ENCODE data around the gene BRINP2.
A peak's percentile ranks its signal among the peaks of the same experiment; 100 is the strongest.

BRINP2 gene

DNA sequence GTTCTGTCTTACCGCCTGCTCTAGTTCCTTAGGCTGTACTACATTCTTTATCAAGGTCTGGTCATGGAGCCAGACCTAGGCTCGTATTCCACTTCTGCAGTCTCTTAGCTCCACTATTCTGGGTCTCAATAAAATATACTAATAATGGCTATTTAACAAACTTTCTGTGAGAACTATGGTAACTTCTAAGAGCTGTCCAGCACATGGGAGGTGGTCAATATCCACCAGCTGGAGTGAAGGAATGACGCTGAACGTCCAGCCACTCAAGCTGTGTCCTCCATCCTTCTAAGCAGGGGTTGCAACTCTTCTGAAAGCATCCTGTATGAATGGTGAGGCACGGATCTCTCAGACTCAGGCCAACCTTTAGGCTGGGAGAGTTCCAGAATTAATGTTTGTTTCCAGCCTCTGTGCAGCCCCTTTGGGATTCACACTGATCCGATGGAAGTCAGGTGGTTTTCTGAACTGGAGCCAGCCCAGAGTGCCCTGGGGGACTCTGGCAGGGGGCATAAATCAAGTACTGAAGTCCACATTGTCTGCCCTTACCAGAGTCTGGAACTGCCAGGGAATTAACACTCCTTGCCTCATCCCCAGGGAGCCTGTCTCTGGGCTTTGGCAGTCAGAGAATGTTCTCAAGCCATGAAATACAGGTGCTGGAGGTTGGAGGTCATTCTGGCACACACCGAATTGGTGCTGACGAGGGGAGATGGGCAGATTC is 57.4 kb downstream of the BRINP2 start:
- DNase-seq, result no peak

DNA sequence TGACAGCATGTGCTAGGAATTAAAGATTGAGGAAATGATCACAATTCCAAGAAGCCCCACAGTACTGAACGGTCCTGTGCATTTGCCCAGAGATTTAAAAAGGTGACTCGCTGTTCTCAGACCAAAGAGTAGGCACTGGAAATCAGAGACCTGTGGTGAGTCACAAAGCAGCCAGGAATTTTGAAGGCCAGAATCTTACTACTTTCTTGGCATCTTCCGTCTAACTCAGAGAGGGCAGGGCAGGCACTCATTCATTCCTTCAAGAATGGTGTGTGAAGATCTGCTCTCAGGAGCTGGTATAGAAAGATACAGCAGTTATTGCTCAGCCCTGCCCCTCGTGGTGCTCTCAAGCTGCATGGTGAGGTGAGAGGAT is 57.9 kb downstream of the BRINP2 start:
- no peak for DNase-seq

DNA sequence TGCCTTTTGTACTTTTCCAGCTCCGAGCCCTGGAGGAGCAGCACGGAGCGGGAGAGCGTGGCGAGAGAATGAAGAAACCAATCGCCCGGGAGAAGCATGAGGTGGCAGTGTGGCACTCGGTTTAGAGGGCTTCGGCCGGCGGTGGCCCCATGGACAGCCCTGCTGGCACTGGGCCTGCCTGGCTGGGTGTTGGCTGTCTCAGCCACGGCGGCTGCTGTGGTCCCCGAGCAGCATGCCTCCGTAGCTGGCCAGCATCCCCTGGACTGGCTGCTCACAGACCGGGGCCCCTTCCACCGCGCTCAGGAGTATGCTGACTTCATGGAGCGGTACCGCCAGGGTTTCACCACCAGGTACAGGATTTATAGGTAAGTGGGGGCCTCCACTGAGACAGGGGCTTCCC is 59.0 kb downstream of the BRINP2 start:
- no peak for DNase-seq

DNA sequence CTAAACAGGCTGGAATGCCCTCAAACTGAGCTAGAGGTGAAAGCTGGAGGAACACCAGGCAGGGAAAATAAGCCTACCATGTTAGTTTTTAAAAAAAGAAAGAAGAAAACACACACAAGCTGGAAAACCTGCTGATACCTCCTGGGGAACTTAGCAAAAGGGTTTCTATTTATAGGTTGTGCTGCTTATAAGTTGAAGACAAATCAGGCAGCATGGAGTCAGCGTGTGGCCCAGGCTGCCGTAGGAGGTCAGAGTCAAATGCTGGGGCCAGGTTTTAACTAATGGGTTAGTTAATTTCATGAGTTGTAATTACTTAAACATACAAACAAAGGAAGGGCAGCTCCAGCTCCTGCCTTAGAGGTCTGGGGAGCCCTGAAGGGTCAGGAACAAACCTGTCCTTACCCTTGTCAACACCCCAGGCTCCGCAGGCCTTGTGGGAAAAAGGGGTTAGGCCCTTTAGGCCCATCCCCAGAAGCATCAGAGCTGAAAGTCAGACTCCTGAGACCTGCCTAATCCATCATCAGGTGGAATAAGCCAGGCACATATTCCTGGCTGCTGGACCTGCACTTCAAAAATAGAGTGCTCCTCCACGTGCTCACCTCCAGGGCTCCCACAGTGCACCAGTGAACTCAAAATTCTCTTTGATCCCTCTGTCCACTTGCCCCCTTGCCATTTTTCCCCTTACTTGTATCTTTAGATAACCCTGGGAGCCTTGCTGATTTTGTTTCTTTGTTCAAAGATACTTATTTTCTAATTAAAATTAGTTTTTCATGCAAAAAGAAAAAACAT is 59.7 kb downstream of the BRINP2 start:
- no peak for DNase-seq

GRCh38 chr1:177235350-177235749 is 64.6 kb downstream of the BRINP2 start:
- no peak for DNase-seq

DNA sequence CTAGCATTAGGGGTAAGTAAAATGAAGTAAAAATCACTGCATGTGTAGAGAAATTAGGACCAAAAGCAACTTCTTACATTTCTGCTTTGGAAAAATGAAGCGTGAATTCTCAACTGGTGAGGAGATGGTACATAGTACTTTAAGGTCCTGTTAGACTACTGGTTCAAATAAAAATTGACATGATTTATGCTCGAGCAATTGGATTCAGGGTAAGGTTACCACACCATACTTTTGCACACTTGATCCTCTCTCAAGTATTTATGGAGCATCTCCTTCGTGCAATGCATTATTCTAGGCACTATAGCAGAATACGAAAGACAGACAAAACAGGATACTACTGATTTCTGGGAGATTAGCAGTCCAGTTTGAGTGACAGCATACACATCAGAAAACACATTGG is 66.2 kb downstream of the BRINP2 start:
- DNase-seq, result no peak

DNA sequence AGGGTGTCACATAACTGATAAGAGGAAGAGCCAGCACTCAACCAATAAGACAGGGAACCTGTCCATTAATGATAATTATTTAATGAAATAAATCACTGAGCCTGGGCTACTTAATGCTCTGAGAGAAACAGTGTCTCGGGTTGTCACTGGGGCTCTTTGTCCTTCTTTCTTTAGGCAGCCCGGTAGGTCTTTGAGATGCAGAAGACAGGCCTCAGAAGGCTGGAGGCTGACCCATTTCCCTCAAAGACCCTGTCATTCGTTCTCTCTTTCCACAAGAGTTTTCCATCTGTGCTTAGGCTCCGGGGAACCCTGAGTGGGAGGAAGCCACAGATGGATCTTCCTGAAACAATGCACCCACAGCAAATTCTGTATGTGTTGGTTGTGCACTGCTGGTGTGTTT is 68.2 kb downstream of the BRINP2 start:
- DNase-seq, result no peak

DNA sequence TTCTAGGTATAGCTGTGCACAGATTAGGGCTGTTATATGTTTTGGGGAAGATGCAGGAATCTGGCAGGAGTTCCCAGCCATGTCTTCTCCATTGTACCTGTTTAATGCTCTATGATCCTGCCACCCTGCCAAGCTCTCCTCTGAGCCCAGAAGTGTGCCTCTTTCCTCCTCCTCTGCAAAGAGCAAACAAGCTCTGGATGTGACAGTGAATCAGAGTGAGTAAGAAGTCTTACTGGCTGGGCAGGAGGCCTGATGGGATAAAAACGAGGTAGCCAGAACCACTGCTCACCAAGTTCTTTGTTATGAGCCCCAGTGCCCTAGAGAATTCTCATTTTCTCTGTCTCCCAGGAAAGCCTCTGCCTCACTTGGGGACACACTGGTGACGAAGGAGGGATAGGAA is 69.0 kb downstream of the BRINP2 start:
- DNase-seq, result no peak

GRCh38 chr1:177243773-177244172 is 73.0 kb downstream of the BRINP2 start:
- DNase-seq, result no peak

GRCh38 chr1:177246710-177247580 is 76.2 kb downstream of the BRINP2 start:
- no peak for DNase-seq

DNA sequence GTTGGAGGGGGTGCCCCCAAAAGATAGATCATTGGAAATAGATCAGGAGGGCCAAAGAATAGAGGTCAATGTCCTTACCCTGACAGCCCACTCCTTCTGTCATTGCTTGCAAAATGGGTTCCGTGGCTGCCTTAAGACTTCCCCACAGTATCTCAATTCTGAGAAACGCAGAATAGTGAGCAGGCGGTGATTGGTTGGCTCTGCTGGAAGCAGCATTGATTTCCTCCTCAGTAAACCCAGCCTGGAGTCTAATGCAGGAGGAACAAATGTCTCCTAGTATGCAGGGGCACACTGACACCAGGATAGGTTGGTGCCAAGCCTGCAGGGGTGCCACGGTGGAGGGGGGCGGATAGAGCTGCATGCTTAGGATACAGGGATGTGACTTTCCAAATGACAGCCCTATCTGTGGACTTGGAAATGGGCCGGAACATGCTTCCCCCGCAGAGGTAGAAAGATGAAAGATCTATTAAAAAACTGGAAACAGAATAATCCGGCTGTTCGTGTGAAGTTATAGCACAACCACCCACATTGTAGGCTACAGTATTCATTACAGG is 76.9 kb downstream of the BRINP2 start:
- DNase-seq, result no peak

DNA sequence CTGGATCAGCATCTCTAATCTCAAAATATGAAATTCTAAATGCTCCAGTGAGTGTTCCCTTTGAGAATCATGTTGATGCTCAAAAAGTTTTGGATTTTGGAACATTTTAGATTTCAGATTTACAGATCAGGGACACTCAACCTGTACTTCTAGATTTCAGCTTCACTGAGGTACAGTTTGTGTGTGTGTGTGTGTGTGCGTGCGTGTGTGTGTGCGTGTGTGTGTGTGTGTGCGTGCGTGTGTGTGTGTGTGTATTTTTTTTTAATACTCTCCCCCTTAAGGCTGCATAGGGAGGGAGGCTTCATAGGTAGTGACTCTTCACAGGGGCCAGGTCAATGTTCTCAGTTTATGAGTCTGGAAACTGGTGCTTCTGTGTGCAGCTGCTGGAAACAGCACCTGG is 77.5 kb downstream of the BRINP2 start:
- DNase-seq, result no peak

DNA sequence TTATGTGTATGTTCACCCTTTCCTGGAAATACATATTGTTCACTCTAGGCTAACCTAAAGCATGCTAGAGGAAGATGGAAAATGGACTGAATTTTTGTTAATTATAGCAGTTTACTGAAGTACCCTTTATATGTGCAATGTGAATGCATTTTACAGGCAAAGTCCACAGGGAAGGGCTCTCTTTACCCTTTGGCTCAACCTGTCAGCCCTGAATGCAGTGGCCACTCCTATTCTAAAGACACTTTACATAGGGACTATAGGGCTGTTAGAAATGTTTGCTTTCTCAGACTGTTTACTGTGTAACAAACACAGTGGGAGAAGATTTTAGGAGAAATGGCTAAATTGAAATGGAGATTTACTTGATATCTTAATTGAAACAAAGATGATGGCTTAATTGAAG is 78.5 kb downstream of the BRINP2 start:
- no peak for DNase-seq

GRCh38 chr1:177252877-177253276 is 82.1 kb downstream of the BRINP2 start:
- no peak for DNase-seq

- DNase-seq, result no peak
Observed at GRCh38 chr1:177255411-177255810, 84.7 kb downstream of the BRINP2 start.

GRCh38 chr1:177256153-177257075 is 85.7 kb downstream of the BRINP2 start:
- peak; percentile 66 for DNase-seq

- no peak for DNase-seq
Observed at GRCh38 chr1:177257128-177257527, 86.4 kb downstream of the BRINP2 start.

DNA sequence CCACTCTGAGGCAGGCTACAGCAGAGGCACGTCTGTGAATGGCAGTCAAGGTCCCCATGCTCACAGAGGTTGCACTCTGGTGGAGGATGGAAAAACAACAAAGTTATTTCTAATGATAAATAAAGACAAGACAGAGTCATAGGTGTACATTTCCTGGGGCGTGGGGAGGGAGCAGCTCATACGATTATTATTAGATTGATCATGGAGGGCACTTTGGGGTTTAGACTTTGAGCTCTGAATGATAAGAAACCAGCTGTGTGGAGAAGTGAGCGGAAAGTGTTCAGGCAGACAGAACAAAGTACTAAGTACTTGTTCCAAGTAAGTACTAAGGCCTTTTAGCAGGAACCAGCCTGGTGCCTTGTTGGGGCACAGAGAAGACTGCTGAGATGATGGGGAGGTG is 86.8 kb downstream of the BRINP2 start:
- DNase-seq, result no peak

DNA sequence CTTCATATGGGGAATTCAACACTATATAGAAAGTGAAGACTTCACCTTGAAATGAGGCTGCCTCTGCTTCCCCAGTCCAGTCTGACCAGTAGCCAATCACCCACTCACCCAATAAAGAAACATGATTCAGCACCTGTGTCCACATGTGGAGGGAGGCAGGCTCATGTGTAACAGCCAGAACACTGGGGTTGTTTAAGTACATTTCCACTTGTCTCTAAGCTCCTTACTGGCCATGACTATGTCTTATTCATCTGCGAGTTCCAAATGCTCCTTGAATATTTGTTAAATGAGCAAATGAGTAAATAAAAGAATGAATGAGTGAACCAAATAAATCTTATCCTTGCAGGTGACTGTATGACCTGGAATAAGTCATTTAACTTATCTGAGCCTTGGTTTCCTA is 100.1 kb downstream of the BRINP2 start:
- no peak for DNase-seq

DNA sequence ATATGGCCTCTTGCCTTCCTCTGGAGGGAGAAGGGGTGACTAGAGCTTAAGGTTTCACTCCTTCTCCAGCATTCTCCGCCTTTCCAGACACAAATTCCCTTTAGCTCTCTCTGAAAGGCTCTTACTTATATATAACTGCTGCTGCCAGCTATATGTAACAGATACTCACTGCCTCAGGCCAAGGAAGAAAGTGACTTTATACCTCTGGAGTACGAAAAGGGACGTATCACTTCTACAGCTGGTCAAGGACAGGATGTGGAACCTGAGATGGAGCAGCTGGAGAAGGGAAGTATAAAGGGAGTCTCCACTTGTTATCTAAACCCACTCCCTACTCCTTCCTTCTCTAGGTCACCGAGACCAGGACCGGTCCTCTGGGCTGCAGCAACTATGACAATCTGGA is 102.4 kb downstream of the BRINP2 start:
- DNase-seq, result no peak

GRCh38 chr1:177274687-177275211 is 104.0 kb downstream of the BRINP2 start:
- peak; percentile 73 for DNase-seq

- no peak for DNase-seq
Observed at GRCh38 chr1:177275736-177276135, 105.0 kb downstream of the BRINP2 start.
